Measurements from ENCODE around the gene DNER. TPM values are rescaled to one million over a fixed set of nuclear protein-coding genes. Genes with fewer than 3 reads are reported as not detected.

DNER gene
- total and polyA plus RNA-seq, 2 of the 4 experiments (the other 2 are of a cell fraction), result under 0.01 to 0.14 TPM

DNA sequence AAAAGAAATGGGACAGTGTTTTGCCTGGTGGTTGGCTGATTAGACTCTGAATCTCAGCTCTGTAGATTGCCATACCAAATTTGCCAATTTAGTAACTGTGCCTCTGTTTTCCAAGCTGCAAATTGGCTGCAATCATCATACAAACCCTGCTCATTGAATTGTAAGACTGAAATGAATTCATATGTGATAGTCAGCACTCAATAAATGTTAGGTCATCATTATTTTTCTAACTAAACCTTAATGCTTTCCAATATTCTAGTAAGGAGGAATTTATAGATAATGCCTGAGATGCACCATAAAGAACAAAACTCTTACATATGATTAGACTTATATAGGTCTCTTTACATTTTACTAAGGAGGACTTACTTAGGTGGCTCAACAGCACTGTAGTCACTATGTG lies 85.3 kb downstream of the DNER start:
- H3K9ac ChIP-seq (ENCODE audit: low read depth, low read length), result no peak overlapping the region
- H3K18ac ChIP-seq (ENCODE audit: low read depth, low read length), result no peak overlapping the region
- H3K79me1 ChIP-seq (ENCODE audit: low read depth in 1 of 2, low read length in 2 of 2), result no peaks in the 10 kb centered on the region
- no peaks in the 10 kb centered on the region for H3K9me1 ChIP-seq (ENCODE audit: insufficient read depth, low read length)
- CTCF ChIA-PET, result no interaction called here
- no TSS peak for BruUV-seq (replicated peaks)
- H3K4me2 ChIP-seq (ENCODE audit: low read depth, low read length), result no peak overlapping the region
- no peak overlapping the region for H4K91ac ChIP-seq (ENCODE audit: insufficient read depth, low read depth, low read length)
- H3K27me3 ChIP-seq (ENCODE audit: control insufficient read depth, insufficient read depth, low read length), result no peaks in the 10 kb centered on the region
- H2AK9ac ChIP-seq (replicated peaks; ENCODE audit: low read depth, low read length, poor library complexity), result no peak overlapping the region
- H2BK15ac ChIP-seq (ENCODE audit: low read depth, low read length), result no peak overlapping the region
- in situ Hi-C loops (cut with MboI; ENCODE audit: low sequenced_read_pairs), result no loop called here
- no peak overlapping the region for H3K27ac ChIP-seq (ENCODE audit: insufficient read depth, low read length)
- TF ChIP-seq RFX5 (IDR thresholded peaks at IDR 0.05; ENCODE audit: low read depth, low read length) (no peak), MAFK (IDR thresholded peaks at IDR 0.05; ENCODE audit: low read depth, low read length) (0 out of 2 replicates have a peak, but pooled peaks have one; percentile 4), SMC3 (IDR thresholded peaks at IDR 0.05; ENCODE audit: low read depth, low read length) (no peak), RCOR1 (IDR thresholded peaks at IDR 0.05; ENCODE audit: insufficient replicate concordance, low read length) (no peak), BHLHE40 (IDR thresholded peaks at IDR 0.05; ENCODE audit: low read depth, low read length) (no peak), CHD1 (IDR thresholded peaks at IDR 0.05; ENCODE audit: low read depth, low read length) (no peak), NFE2L2 (IDR thresholded peaks at IDR 0.05; ENCODE audit: low read depth, low read length) (no peak), MAZ (IDR thresholded peaks at IDR 0.05; ENCODE audit: borderline replicate concordance, low read depth, low read length) (no peak)
- no peak overlapping the region for H3K4me3 ChIP-seq (ENCODE audit: insufficient read depth, low read depth, low read length)
- H2BK20ac ChIP-seq (ENCODE audit: low read depth, low read length), result no peak overlapping the region
- no peaks in the 10 kb centered on the region for H4K20me1 ChIP-seq (ENCODE audit: insufficient read depth, low read length)
- dilution Hi-C loops (cut with HindIII; ENCODE audit: low sequenced_read_pairs, unreplicated experiment), result no loop called here
- DNase-seq, result no peak
- H4K5ac ChIP-seq (ENCODE audit: low read depth, low read length), result no peak overlapping the region
- no peak overlapping the region for H2BK5ac ChIP-seq (ENCODE audit: low read depth, low read length, poor library complexity, severe bottlenecking)
- no peak overlapping the region for H3K4ac ChIP-seq (ENCODE audit: low read depth, low read length)
- H2AFZ ChIP-seq (replicated peaks; ENCODE audit: low read length, poor library complexity), result no peak overlapping the region
- ATAC-seq (ENCODE audit: low read depth), result no peak
- no peak overlapping the region for H3K56ac ChIP-seq (ENCODE audit: extremely low read depth, insufficient read depth, low read length)
- no peaks in the 10 kb centered on the region for H3K4me1 ChIP-seq (ENCODE audit: control insufficient read depth, insufficient read depth, low read length)
- intact Hi-C loops (cut with micrococcal nuclease), result no loop called here
- no peak overlapping the region for H2AK5ac ChIP-seq (ENCODE audit: low read depth, low read length)
- H2BK120ac ChIP-seq (ENCODE audit: low read depth, low read length), result no peak overlapping the region
- H3K36me3 ChIP-seq (ENCODE audit: control insufficient read depth, insufficient read depth, low read length), result no peaks in the 10 kb centered on the region
- no peak overlapping the region for H4K8ac ChIP-seq (ENCODE audit: low read depth in 2 of 2, low read length in 2 of 2)
- peaks cover 6% of the 10 kb centered on the region for H3K9me3 ChIP-seq (ENCODE audit: control insufficient read depth, insufficient read depth, low read length)
- POLR2A ChIA-PET (ENCODE audit: unreplicated experiment), result no interaction called here
- H3K14ac ChIP-seq (replicated peaks; ENCODE audit: low read depth, low read length), result no peak overlapping the region
- no peak overlapping the region for H3K23ac ChIP-seq (ENCODE audit: low read depth, low read length)

All from IMR-90 (cell line).